Chondrocyte (in vitro differentiated cells): ENCODE results near the gene INTS1. TPM values are rescaled to one million over a fixed set of nuclear protein-coding genes. Genes with fewer than 3 reads are reported as not detected.

Experiments used
- DNase-seq: peaks from one replicate; pipeline ENCODE4 v3.0.0; 2021; ENCODE audit warnings: mixed read lengths, low spot score
- H3K27ac Mint-ChIP-seq: one replicate; pipeline ENCODE4 v1.8.0; 2021; ENCODE audit warnings: mild to moderate bottlenecking, moderate library complexity, mixed read lengths; ENCODE audit not compliant: unreplicated experiment
- H3K27me3 Mint-ChIP-seq: 2 replicates; pipeline ENCODE4 v1.8.0; 2021; ENCODE audit warnings: low read depth, mixed read lengths
- H3K36me3 Mint-ChIP-seq: 2 replicates; pipeline ENCODE4 v1.8.0; 2021; ENCODE audit warnings: low read depth, mixed read lengths
- H3K4me1 Mint-ChIP-seq: 2 replicates; pipeline ENCODE4 v1.8.0; 2021; ENCODE audit warnings: low read depth, mild to moderate bottlenecking, mixed read lengths
- H3K4me3 Mint-ChIP-seq: one replicate; pipeline ENCODE4 v1.8.0; 2021; ENCODE audit warnings: mild to moderate bottlenecking, moderate library complexity, mixed read lengths; ENCODE audit not compliant: unreplicated experiment
- H3K9me3 Mint-ChIP-seq: 2 replicates; pipeline ENCODE4 v1.8.0; 2021; ENCODE audit warnings: low read depth, mixed read lengths
- CTCF ChIP-seq: fragments of 200-600 bp; sonication (generic); IDR thresholded peaks from 2 replicates; pipeline ENCODE4 v1.5.0; 2021; ENCODE audit warnings: antibody characterized with exemption, mild to moderate bottlenecking, moderate library complexity
- total RNA-seq: library from RNA; stranded (reverse); gene quantifications from 3 replicates; pipeline ENCODE4 v1.2.1, GENCODE V29; 2021

The INTS1 gene
- total RNA-seq, 1 donor from 2014 or later = 80.4 TPM

DNA sequence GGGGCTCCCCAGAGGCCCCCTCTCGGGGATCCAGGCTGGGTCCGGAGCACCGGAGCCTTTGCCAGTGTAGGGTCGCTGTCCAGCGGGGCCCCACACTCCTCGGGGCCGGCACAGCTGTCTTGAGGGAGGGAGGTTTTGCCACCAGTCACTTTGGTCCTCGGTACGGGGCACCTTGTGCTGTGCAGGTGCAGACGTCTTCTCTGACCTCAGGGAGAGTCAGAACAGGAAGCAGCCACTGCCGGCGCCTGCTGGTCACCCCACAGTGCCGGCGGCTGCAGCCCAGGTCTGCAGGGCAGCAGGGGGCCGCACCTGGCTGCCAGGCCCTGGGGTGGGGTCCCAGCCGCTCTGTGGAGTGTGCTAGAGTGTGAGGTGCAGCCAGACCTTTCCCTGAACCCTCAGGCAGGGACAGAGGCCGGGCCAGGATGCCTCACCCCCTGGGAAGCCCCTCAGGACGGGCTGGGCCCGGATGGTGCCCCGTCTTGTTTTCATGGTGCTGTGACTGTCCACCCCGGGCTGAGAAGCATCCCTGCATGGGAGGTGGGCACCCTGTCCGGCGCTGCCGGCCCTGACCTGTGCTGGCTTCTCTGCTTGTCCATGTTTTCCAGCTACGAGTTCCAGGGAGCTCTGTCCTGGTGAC is 34.5 kb upstream of the INTS1 start:
- H3K4me3 Mint-ChIP-seq = peak overlapping the region; percentile 61
- H3K9me3 Mint-ChIP-seq = no peaks in the 10 kb centered on the region
- peaks cover 29% of the 10 kb centered on the region for H3K4me1 Mint-ChIP-seq
- peak overlapping the region; percentile 77 for H3K27ac Mint-ChIP-seq
- peaks cover 3% of the 10 kb centered on the region for H3K36me3 Mint-ChIP-seq
- DNase-seq = no peak
- TF ChIP-seq CTCF = no peak
- H3K27me3 Mint-ChIP-seq = no peaks in the 10 kb centered on the region

GRCh38 chr7:1537535-1538412 is 33.6 kb upstream of the INTS1 start:
- Mint-ChIP-seq H3K4me3 (peak overlapping the region; percentile 80), H3K27ac (peak overlapping the region; percentile 100), H3K4me1 (peaks cover 38% of the 10 kb centered on the region), H3K9me3 (no peaks in the 10 kb centered on the region), H3K27me3 (no peaks in the 10 kb centered on the region), H3K36me3 (peaks cover 3% of the 10 kb centered on the region)
- no peak for DNase-seq
- TF ChIP-seq CTCF = peak; percentile 1

- Mint-ChIP-seq H3K4me1 (peaks cover 46% of the 10 kb centered on the region), H3K27me3 (no peaks in the 10 kb centered on the region), H3K9me3 (no peaks in the 10 kb centered on the region), H3K4me3 (peak overlapping the region; percentile 80), H3K27ac (peak overlapping the region; percentile 100), H3K36me3 (peaks cover 3% of the 10 kb centered on the region)
- TF ChIP-seq CTCF = no peak
- DNase-seq = peak; percentile 100
Observed at GRCh38 chr7:1536743-1537534, 32.8 kb upstream of the INTS1 start.

DNA sequence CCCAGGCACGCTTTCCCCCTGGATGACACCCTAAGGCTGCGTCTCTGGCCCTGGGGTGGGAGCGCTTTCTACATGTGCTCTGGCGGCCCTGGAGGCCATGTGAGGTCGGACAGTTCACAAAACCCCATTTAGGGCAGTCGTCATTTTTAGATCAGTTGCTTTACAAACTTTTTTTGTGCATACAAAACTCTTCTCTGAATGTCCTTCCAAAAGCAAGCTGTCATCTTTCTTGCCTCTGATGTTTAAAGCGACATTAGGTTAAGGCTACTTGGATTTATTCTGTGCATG is 32.2 kb upstream of the INTS1 start:
- TF ChIP-seq CTCF = no peak
- no peaks in the 10 kb centered on the region for H3K9me3 Mint-ChIP-seq

More for the DNA sequence above, 32.2 kb upstream of the INTS1 start:
- Mint-ChIP-seq H3K4me3 (peak overlapping the region; percentile 5), H3K27me3 (no peaks in the 10 kb centered on the region), H3K27ac (peak overlapping the region; percentile 100), H3K4me1 (peaks cover 51% of the 10 kb centered on the region), H3K36me3 (peaks cover 3% of the 10 kb centered on the region)
- no peak for DNase-seq
